Epidermal melanocyte (primary cell): Measurements from ENCODE around the gene P3H2.
"Not testable (repeated sequence)": the region's sequence is repeated elsewhere in the genome, so short reads cannot be mapped to it uniquely, and the experiment has no call there.

Experiments
- DNase-seq: peaks from one replicate; pipeline ENCODE4 v3.0.0; 2011; ENCODE audit warnings: low spot score; ENCODE audit not compliant: insufficient read length

Gene P3H2, protein sequence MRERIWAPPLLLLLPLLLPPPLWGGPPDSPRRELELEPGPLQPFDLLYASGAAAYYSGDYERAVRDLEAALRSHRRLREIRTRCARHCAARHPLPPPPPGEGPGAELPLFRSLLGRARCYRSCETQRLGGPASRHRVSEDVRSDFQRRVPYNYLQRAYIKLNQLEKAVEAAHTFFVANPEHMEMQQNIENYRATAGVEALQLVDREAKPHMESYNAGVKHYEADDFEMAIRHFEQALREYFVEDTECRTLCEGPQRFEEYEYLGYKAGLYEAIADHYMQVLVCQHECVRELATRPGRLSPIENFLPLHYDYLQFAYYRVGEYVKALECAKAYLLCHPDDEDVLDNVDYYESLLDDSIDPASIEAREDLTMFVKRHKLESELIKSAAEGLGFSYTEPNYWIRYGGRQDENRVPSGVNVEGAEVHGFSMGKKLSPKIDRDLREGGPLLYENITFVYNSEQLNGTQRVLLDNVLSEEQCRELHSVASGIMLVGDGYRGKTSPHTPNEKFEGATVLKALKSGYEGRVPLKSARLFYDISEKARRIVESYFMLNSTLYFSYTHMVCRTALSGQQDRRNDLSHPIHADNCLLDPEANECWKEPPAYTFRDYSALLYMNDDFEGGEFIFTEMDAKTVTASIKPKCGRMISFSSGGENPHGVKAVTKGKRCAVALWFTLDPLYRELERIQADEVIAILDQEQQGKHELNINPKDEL

DNA sequence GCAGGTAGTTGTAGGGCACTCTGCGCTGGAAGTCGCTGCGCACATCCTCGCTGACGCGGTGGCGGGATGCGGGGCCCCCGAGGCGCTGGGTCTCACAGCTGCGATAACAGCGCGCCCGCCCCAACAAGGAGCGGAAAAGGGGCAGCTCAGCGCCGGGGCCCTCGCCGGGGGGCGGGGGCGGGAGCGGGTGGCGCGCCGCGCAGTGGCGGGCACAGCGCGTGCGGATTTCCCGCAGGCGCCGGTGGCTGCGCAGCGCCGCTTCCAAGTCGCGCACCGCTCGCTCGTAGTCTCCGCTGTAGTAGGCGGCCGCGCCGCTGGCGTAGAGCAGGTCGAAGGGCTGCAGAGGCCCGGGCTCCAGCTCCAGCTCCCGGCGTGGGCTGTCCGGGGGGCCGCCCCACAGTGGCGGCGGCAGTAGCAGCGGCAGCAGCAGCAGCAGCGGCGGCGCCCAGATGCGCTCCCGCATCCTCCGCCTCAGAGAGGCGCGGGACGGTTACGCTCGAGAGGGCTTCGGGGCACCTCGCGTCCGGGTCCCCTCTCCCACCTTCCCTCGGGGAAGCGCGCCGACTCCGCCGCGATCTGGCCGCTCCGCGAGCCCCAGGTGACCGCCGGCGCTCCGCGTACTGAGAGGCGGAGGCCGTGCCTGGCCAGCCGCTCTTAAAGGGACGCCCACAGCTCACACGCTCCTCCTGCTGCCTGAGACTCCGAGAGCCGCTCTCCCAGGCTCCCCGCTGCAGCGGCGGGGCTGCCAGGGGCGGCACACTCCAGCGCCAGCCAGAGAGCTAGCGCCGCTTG is at the start of gene P3H2:
Gene P3H2 (minus strand): TSS at position 629 of the 792 bp plus-strand sequence. CDS start 166 bp downstream, at position 463.
- DNase-seq: peak; percentile 65

DNA sequence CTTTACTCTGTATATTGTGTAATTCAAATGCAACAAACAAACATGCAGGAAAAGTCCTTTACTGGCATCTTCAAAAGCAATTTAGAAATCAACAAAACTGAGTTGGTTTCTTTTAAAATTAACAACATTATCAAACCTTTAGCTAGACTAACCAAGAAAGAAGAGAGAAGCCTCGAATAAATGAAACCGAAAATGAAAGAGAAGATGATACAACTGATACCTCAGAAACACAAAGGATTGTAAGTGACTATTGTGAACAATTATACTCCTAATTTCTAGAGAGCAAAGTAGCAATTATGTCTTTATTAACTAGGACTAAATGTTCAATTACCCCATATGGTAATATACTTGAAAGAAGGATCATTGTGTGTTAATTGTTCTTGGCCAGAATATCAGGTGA is 49.2 kb upstream of the P3H2 start:
- no peak for DNase-seq

DNA sequence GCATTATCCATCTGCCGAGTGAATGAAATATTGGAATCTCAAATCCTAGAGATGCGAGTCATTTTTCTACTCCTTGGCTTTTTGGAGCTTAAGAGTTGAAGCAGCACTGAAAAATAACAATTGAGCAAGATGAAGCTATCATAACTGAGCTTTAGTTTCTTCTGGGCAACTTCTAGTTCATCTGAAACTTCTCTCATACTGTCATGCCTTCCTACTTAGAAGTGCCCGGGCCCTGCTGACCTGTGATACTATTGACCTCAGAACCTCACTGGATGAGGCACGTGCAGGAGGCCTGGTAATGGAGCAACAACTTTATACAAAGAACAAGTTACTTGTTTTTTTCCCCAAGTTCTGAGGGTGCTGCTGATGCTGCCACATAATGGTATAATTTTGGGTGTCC is 48.5 kb upstream of the P3H2 start:
- DNase-seq: no peak

DNA sequence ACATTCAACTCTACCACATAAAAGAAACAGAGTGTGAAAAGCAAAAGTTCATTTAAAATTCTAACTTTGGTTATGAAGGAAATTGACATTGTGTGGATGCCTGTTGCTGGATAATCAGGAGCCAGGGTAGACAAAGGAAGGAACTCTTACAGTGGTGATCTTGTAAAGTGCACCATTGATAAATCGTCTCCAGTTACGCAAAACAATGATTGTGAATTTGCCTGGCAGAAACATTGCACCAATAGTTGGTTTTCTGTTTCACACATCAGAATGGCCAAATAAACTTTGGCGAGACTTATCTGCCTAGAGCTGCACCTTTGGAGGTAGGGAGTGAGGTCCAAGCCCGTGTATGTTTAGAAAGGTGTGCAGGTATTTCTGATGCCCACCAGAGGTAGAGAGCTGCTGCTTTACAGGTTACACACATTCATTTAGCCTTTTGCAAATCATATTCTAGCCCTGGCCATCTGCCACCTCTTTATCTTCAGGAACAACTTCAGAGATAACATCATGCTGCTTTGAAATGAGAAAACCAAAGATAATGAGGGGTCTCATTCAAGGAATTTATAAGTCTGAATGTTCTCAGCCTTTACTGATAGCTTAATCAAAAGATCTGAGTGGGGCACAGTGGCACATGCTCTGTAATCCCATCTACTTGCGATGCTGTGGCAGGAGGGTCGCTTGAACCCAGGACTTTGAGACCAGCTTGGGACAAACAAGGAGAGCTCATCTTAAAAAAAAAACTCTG is 47.4 kb upstream of the P3H2 start:
- no peak for DNase-seq

DNA sequence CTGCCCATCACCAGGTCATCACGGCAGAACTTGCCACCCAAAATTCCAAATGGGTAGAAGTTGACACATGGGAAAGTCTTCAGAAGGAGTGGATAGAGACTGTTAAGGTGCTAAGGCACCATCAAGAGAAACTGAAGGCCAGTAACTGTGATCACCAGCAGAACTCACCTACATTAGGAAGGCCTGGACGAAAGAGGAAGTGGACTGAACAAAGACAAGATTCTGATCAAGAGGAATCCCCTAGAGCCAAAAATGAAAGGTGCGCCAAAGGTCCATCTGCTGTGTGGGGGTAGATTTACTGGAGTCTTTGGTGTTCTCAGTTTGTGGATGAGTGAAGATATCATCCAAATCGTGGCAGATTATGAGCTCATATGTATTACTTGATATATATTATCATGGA is 46.3 kb upstream of the P3H2 start:
- DNase-seq: no peak

DNA sequence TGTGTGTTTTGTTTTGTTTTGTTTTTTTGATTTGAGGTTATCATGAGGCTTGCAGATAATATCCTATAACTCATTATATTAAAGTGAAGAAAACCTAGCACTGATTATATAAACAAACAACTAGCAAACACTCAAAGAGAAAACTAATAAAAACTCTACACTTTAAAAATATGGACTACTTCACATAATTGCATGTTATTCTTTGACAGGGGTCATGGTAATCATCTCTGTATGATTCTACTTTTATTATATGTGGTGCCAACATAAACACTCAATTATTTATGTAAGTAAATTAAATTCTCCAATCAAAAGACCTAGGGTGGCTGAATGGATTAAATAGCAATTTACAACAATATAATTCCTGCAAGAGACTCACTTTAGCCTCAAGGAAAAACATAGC is 44.6 kb upstream of the P3H2 start:
- DNase-seq: no peak

DNA sequence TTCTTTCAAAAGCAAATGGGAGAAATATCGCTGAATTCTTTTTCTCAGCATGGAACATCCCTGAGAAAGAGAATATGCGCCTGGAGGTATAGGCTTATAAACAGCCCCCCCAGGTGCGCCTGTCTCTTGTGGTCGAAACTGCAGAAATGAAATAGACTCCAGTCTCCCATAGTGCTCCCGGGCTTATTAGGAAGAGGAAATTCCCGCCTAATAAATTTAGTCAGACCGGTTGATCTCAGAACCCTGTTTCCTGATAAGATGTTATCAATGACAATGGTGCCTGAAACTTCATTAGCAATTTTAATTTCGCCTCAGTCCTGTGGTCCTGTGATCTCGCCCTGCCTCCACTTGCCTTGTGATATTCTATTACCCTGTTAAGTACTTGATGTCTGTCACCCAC is 41.3 kb upstream of the P3H2 start:
- not testable (repeated sequence) for DNase-seq

DNA sequence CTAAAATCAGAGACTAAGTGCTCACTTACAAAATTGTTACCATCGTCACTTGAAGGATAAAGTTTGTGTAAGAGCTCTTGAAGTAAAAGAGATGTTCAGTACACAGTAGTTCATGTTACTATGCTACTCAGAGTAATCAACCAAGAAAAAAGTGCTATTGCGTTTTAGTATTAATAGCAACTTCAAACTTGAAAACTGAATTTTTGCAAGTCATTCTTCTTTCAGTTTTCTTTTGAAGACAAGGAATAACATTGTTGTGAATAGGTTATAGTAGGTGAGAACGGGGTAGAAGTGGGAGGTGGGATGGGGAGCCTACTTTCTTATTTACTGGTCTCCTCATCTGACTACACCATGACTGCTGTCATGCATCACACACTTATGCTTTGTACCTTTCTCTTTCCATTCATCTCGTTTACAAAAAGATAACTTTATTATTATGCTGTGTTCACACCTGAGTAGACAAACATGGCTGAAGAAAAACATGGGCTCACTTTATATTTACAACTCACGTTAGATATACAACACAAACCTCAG is 39.3 kb upstream of the P3H2 start:
- DNase-seq: no peak

DNA sequence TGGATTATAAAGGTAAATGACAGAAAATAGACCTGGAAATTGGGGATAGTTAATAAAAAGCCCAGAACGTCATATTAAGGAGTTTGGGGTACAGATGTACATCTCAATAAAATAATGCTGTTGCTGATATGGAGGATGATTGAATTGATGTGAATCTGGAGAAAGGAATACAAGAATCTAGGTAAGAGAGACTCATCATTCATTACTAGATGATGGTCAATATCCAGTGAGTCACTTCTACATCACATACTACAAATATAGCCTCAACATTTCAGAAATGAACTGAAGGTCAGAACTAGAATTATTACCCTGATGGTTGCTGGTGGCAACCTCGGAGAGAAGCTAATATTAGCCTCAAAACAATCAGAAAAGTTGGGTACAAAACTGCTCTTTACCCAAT is 37.6 kb upstream of the P3H2 start:
- no peak for DNase-seq

DNA sequence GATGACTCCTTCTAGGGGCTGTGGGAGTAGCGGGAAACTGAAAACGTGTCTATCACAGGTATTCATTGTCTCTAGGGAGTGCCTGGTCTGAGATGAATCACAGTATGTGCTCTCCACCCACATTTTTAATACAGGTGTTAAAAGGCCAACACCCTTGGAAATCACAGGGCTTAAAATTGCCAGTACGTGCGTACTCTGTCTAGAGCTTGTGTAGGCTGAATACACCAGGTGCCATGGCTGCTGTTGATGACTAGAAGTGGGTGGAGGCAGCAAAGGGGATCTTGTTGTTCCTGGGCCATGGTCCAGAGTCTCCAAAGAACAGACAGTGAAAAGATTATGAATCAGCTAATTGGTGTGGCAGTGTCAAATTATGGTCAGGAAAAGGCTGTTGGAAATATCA is 35.1 kb upstream of the P3H2 start:
- DNase-seq: no peak

DNA sequence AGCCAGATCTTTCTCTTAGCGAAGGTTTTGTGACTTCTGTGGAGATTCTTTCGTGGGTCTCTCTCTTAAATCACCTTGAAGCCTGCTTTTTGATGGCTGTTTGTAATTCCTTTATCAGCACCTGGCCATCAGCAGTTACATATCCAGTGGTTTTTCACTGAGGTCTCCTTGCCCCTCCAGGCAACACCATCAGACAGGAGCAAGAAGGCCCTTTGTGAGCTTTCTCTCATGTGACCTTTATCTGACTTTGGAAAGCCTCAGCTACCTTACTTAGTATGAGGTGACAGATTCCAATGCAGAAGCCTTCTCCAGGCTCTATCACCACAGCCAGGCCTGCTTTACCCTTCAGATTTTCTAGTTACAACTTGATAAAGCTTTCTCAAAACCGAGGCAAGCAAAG is 30.0 kb upstream of the P3H2 start:
- DNase-seq: no peak

DNA sequence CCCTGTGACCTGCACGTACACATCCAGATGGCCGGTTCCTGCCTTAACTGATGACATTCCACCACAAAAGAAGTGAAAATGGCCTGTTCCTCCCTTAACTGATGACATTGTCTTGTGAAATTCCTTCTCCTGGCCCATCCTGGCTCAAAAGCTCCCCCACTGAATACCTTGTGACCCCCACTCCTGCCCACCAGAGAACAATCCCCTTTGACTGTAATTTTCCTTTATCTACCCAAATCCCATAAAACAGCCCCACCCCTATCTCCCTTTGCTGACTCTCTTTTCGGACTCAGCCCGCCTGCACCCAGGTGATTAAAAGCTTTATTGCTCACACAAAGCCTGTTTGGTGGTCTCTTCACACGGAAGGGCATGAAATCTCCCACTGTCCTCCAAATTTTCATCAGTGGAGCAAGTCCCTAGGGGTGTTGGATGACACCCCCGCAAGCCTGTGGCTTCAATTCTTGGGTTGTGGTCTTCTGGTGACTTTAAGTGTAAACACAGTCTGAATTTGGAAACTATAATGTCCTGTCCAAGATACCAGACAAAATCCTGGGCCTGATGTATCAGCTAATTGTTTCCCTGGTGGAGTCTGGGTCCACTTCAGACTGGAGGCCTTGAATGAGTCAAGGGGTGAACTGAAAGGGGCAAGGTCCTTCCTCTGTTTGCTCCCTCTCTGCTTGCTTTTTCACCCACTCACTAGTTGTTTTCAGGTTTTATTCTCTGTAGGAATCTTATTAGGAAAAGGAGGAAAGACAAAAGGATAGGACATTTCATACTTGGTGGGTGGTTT is 29.3 kb upstream of the P3H2 start:
- not testable (repeated sequence) for DNase-seq

DNA sequence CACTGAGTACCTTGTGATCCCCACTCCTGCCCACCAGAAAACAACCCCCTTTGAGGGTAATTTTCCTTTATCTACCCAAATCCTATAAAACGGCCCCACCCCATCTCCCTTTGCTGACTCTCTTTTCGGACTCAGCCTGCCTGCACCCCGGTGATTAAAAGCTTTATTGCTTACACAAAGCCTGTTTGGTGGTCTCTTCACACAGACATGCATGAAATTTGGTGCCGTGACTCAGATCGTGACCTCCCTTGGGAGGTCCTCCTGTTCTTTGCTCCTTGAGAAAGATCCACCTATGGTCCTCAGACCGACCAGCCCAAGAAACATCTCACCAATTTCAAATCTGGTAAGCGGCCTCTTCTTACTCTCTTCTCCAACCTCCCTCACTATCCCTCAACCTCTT is 24.1 kb upstream of the P3H2 start:
- DNase-seq: not testable (repeated sequence)

DNA sequence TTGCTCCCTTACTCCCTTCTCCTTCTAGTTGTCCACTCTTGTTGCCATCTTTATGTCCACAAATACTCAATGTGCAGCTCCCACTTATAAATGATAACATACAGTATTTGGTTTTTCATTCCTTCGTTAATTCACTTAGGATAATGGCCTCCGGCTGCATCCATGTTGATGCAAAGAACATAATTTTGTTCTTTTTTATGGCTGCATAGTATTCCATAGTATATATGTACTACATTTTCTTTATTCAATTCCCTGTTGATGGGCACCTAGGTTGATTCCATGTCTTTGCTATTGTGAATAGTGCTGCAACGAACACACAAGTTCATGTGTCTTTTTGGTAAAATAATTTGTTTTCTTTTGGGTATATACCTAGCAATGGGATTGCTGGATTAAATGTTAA is 21.3 kb upstream of the P3H2 start:
- DNase-seq: no peak

DNA sequence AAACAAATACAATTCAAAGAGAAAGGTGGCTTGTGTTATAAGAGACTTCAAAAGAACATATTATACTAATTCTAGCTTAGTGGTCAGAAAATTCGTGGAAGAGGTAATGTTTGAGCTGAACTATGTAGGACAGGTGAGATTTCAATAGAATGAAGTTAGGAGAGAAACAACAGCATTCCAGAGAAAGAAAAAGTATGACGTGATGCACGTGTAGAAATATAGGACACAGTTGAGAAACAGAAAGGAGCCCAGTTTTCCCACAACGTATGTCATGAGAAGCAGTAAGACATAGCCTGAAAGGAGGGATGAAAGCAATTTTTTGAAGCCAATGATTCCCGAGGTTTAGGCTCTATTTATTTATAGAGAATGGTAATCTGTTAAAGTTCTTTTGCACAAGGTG is 18.7 kb upstream of the P3H2 start:
- DNase-seq: no peak

DNA sequence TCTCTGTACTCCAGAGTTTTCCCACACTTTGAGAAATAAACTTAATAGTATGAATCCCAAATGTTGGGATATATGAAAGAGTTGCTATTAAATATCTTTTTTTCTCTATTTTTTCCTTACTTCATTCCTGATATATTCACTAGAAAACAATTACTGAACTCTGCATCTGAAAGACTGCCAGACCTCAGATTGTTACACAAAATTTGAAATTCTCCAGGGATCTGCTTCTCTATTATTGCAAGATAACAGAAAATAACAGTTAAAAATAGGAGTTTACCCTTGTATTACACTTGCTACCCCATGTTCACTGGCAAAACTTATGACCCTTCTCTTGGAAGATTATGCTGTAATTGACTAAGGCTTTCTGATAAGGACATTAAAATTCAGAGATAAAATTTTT is 11.7 kb upstream of the P3H2 start:
- no peak for DNase-seq

DNA sequence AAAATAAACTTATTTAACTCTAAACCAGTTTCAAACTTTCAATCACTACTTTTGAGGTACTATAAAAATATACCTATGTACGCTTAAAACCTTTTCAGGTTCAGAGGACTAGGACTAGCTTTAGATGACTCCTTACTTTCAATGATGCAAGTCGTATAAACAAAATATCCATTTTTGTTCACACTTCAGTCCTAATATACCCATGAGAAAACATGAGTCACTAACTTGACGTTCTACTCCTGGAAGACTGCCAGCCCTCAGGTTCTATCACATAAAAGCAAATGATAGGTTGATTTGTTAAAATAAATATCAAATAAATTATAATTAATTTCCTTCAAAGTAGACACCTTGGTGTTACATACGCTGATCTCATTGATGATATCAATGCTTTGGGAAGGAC is 10.6 kb upstream of the P3H2 start:
- DNase-seq: no peak

DNA sequence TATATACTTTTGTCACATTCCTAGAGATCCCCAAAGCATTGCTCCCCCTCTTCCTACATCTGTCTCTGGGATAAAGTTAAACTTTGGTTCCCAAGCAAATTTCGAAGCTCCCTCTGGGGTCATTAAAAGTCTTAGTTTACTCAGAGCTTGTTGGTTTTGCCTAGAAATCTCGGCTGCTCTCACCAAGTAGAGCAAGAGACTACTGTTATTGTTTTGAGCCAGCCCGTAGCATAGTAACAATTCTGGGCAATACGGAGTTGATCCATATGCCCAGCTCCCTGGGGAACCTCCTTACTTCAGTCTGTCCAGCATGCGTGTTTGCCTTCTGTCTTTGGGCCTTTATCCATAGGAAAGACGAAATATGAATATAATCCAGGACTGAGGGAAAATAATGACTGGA is 10.0 kb upstream of the P3H2 start:
- no peak for DNase-seq

DNA sequence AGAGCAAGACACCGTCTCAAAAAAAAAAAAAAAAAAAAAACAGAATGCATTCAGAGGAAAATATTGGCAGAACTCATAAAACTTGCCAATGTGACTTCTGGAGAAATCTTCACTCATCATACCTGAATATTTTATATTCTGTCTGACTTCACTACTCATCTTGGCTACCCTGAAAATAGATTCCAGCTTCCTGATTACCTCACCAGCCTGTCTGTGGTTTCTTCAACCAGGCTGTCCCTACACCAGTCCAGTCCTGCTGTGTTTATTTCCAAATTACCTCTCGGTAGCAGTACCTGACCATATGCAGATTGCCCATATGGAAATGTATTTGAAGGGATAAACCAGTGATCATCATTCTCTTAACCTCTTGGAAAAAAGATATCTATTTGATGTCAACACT is 9.3 kb upstream of the P3H2 start:
- no peak for DNase-seq

DNA sequence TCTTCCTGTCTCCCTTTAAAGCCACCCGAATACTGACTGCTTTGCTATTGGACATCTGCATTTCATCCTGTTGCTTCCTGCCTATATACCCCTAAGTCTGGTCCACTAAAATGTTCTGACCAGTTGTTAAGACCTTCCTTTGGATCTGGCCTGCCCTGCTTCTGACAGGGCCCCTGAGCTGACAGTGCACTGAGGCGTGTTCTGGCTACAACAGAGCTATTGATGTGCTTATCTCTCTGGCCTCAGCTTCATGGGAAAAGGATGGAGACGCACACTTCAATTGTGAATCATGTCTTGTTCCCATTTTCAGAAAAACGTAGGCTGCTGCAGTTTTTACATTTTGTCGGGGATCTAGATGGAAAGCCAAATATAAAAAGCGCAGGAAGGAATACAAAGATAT is 7.1 kb upstream of the P3H2 start:
- DNase-seq: no peak
